WERI-Rb-1 (cell line): Measurements from ENCODE around the gene MAGI2.
A peak's percentile ranks its signal among the peaks of the same experiment; 100 is the strongest.

Source experiments
- DNase-seq: peaks from one replicate; pipeline ENCODE4 v3.0.0-alpha.2; 2020
- H3K27ac ChIP-seq: fragments of 250-450 bp; sonication (Bioruptor Pico); 2 replicates; pipeline ENCODE4 v1.5.1; 2020; ENCODE audit warnings: mild to moderate bottlenecking, moderate library complexity
- H3K27me3 ChIP-seq: fragments of 250-450 bp; sonication (Bioruptor Pico); 2 replicates; pipeline ENCODE4 v1.5.1; 2021; ENCODE audit warnings: mild to moderate bottlenecking, low read depth, moderate library complexity; ENCODE audit not compliant: insufficient read depth, severe bottlenecking
- H3K36me3 ChIP-seq: fragments of 250-450 bp; sonication (Bioruptor Pico); 2 replicates; pipeline ENCODE4 v1.5.1; 2020; ENCODE audit warnings: mild to moderate bottlenecking, moderate library complexity
- H3K4me3 ChIP-seq: 2 replicates; pipeline ENCODE4 v1.5.1; 2011; ENCODE audit warnings: low read depth, mild to moderate bottlenecking, control low read depth, low read length
- H3K9me3 ChIP-seq: fragments of 250-450 bp; sonication (Bioruptor Pico); 2 replicates; pipeline ENCODE4 v1.5.1; 2021; ENCODE audit warnings: mild to moderate bottlenecking, moderate library complexity; ENCODE audit not compliant: severe bottlenecking
- CTCF ChIP-seq: IDR thresholded peaks from 2 replicates; pipeline ENCODE4 v1.5.1; 2011; ENCODE audit warnings: low read depth, mild to moderate bottlenecking, control low read depth, inconsistent platforms, low read length

MAGI2 gene

GRCh38 chr7:78047800-78048199 is 1405.7 kb downstream of the MAGI2 start:
- no peak for DNase-seq
- Histone ChIP-seq H3K4me3 (no peak overlapping the region), H3K27me3 (no peaks in the 10 kb centered on the region), H3K36me3 (no peaks in the 10 kb centered on the region), H3K27ac (no peak overlapping the region), H3K9me3 (no peaks in the 10 kb centered on the region)
- no peak for TF ChIP-seq CTCF

GRCh38 chr7:78043159-78043558 is 1410.3 kb downstream of the MAGI2 start:
- no peaks in the 10 kb centered on the region for H3K9me3 ChIP-seq
- no peak for DNase-seq
- H3K27ac ChIP-seq = no peak overlapping the region
- TF ChIP-seq CTCF = no peak
- no peaks in the 10 kb centered on the region for H3K36me3 ChIP-seq
- no peak overlapping the region for H3K4me3 ChIP-seq
- no peaks in the 10 kb centered on the region for H3K27me3 ChIP-seq

- Histone ChIP-seq H3K36me3 (no peaks in the 10 kb centered on the region), H3K27me3 (no peaks in the 10 kb centered on the region), H3K9me3 (no peaks in the 10 kb centered on the region), H3K4me3 (no peak overlapping the region), H3K27ac (no peak overlapping the region)
- TF ChIP-seq CTCF = no peak
- no peak for DNase-seq
Measured at GRCh38 chr7:78041423-78041822, 1412.0 kb downstream of the MAGI2 start.

GRCh38 chr7:78039790-78040776 is 1413.4 kb downstream of the MAGI2 start:
- H3K4me3 ChIP-seq = no peak overlapping the region
- peak; percentile 40 for TF ChIP-seq CTCF
- no peaks in the 10 kb centered on the region for H3K9me3 ChIP-seq
- no peaks in the 10 kb centered on the region for H3K36me3 ChIP-seq
- H3K27ac ChIP-seq = no peak overlapping the region
- peak; percentile 47 for DNase-seq
- H3K27me3 ChIP-seq = no peaks in the 10 kb centered on the region

- Histone ChIP-seq H3K27me3 (no peaks in the 10 kb centered on the region), H3K4me3 (no peak overlapping the region), H3K36me3 (no peaks in the 10 kb centered on the region), H3K9me3 (no peaks in the 10 kb centered on the region), H3K27ac (no peak overlapping the region)
- no peak for TF ChIP-seq CTCF
- DNase-seq = no peak
Measured at GRCh38 chr7:78038465-78039080, 1414.9 kb downstream of the MAGI2 start.
